ENCODE results near the gene NTN1. TPM values are rescaled to one million over a fixed set of nuclear protein-coding genes. Genes with fewer than 3 reads are reported as not detected.

The NTN1 gene
- total and polyA plus RNA-seq, 11 donors: 9.3 to 25.8 (median 17.3) TPM

- Histone ChIP-seq H3K4me1 (peaks cover 0 to 17% (median 5%) of the 10 kb centered on the region in 12 donors), H3K27ac (peak overlapping the region in 2 of 12 donors; percentile 26 to 71), H3K36me3 (no peaks in the 10 kb centered on the region), H3K27me3 (no peaks in the 10 kb centered on the region), H3K4me3 (no peak overlapping the region), H3K9me3 (peaks cover 0 to 7% (median 0%) of the 10 kb centered on the region in 12 donors)
- no peak for TF ChIP-seq POLR2A (IDR thresholded peaks at IDR 0.05)
- TF ChIP-seq CTCF (IDR thresholded peaks at IDR 0.05): no peak
- DNase-seq (no peak), ATAC-seq (no peak)
- 76 to 79% (median 77%) methylated on average over 11 of the region's 11 CpGs for WGBS, 4 donors
- intact Hi-C loops (cut with DNase I): loop anchor here in 2 of 10 donors (10.0 kb wide), 2 partner anchors 122 to 178 kb away; no protein-coding TSS in a partner anchor
Observed at GRCh38 chr17:9116311-9116835, 95.1 kb downstream of the NTN1 start.

- peaks cover 0 to 7% (median 0%) of the 10 kb centered on the region in 12 donors for H3K9me3 ChIP-seq
- 84 to 87% (median 85%) methylated on average over 19 of the region's 19 CpGs for WGBS, 4 donors
- H3K36me3 ChIP-seq: no peaks in the 10 kb centered on the region
- no peak for TF ChIP-seq POLR2A (IDR thresholded peaks at IDR 0.05)
- TF ChIP-seq CTCF (IDR thresholded peaks at IDR 0.05): no peak
- intact Hi-C loops (cut with DNase I): loop anchor here in 2 of 10 donors (10.0 kb wide), 2 partner anchors 122 to 178 kb away; no protein-coding TSS in a partner anchor
- no peaks in the 10 kb centered on the region for H3K27me3 ChIP-seq
- H3K4me1 ChIP-seq: peaks cover 0 to 17% (median 5%) of the 10 kb centered on the region in 12 donors
- no peak overlapping the region for H3K4me3 ChIP-seq
- no peak overlapping the region for H3K27ac ChIP-seq
- no peak for ATAC-seq
- DNase-seq: no peak
Observed at GRCh38 chr17:9116861-9117568, 95.7 kb downstream of the NTN1 start.

DNA sequence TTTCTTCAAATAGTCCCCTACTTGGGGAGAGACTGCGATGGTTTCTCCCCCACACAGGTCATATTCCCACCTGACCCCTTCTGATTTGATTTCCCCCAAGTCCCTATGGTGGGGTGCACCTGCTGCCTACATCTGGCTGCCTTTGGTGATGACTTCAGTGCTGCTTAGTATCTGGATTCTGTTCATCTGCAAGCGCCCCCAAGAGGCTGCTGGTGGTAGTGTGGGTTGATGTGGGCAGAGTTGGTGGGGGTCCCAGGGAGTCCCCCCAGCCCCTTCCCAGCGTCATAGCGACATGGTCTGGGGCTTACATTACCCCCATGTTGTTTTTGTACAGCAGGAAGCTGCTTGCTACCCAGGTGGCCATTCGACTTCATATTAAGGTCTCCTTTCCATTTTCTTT is 99.2 kb downstream of the NTN1 start:
- Histone ChIP-seq H3K27ac (no peak overlapping the region), H3K4me1 (peaks cover 0 to 9% (median 1%) of the 10 kb centered on the region in 12 donors), H3K4me3 (no peak overlapping the region), H3K9me3 (peaks cover 0 to 7% (median 0%) of the 10 kb centered on the region in 12 donors), H3K27me3 (no peaks in the 10 kb centered on the region), H3K36me3 (no peaks in the 10 kb centered on the region)
- WGBS, 4 donors: 30 to 43% (median 40%) methylated on average over 5 of the region's 5 CpGs
- ATAC-seq (no peak), DNase-seq (no peak)
- TF ChIP-seq POLR2A (IDR thresholded peaks at IDR 0.05): no peak
- TF ChIP-seq CTCF (IDR thresholded peaks at IDR 0.05): peak in 5 of 12 donors; percentile 18 to 36 (median 29)
- intact Hi-C loops (cut with DNase I): no loop called here

- ATAC-seq (peak in 2 of 4 donors; percentile 30 to 68), DNase-seq (no peak)
- H3K9me3 ChIP-seq: peaks cover 0 to 7% (median 0%) of the 10 kb centered on the region in 12 donors
- 70 to 79% (median 74%) methylated on average over 15 of the region's 15 CpGs for WGBS, 4 donors
- H3K27me3 ChIP-seq: no peaks in the 10 kb centered on the region
- TF ChIP-seq CTCF (IDR thresholded peaks at IDR 0.05): no peak
- TF ChIP-seq POLR2A (IDR thresholded peaks at IDR 0.05): no peak
- intact Hi-C loops (cut with DNase I): no loop called here
- no peak overlapping the region for H3K4me3 ChIP-seq
- peaks cover 0 to under 1% (median 0%) of the 10 kb centered on the region in 12 donors for H3K4me1 ChIP-seq
- H3K36me3 ChIP-seq: no peaks in the 10 kb centered on the region
- no peak overlapping the region for H3K27ac ChIP-seq
Observed at GRCh38 chr17:9121186-9121820, 100.0 kb downstream of the NTN1 start.

All from heart left ventricle (tissue), 16 donors.